Esophagus muscularis mucosa (tissue), 4 donors: ENCODE measurements around the gene C12orf54.
"Not testable (repeated sequence)": the region's sequence is repeated elsewhere in the genome, so short reads cannot be mapped to it uniquely, and the experiment has no call there.

Experiments used
- CTCF ChIP-seq, 3 experiments: fragments of 200-600 bp in 2 of 3; fragments of 450-650 bp in 1 of 3; sonication (generic) in 2 of 3; IDR thresholded peaks; one replicate each; pipeline ENCODE4 v1.5.1; 2017 to 2019; ENCODE audit warnings: antibody characterized with exemption in 3 of 3, mild to moderate bottlenecking in 2 of 3, moderate library complexity in 1 of 3
- EP300 ChIP-seq: sonication (generic); formaldehyde crosslinking; IDR thresholded peaks from one replicate; pipeline ENCODE4 v1.6.1; 2017; ENCODE audit warnings: antibody characterized with exemption
- POLR2A ChIP-seq: fragments of 450-650 bp; IDR thresholded peaks from one replicate; pipeline ENCODE4 v1.6.1; 2017; ENCODE audit warnings: antibody characterized with exemption, moderate library complexity, mild to moderate bottlenecking, low read depth
- POLR2AphosphoS5 ChIP-seq, 2 donors: sonication (generic); formaldehyde crosslinking; IDR thresholded peaks; one replicate each; pipeline ENCODE4 v1.6.1; 2017; ENCODE audit warnings: antibody characterized with exemption in 2 of 2

- not testable (repeated sequence) for TF ChIP-seq CTCF (IDR thresholded peaks at IDR 0.05); POLR2A; POLR2AphosphoS5 (IDR thresholded peaks at IDR 0.05); EP300
Measured at GRCh38 chr12:48469027-48469426, 13.3 kb upstream of the C12orf54 start.
